H1 (cell line): ENCODE data around the gene PFKFB3. TPM values are rescaled to one million over a fixed set of nuclear protein-coding genes. Genes with fewer than 3 reads are reported as not detected.

Source experiments
- CTCF ChIA-PET: fragments of 300-600 bp; sonication (Branson Sonifier 250); formaldehyde crosslinking; loops from one replicate; lab custom pipeline; 2021; ENCODE audit not compliant: partially characterized antibody; lab: Charles Lee
- POLR2A ChIA-PET: fragments of 300-600 bp; sonication (Branson Sonifier 250); formaldehyde crosslinking; loops from one replicate; lab custom pipeline; 2021; ENCODE audit warnings: inconsistent platforms; ENCODE audit not compliant: partially characterized antibody; lab: Charles Lee
- DNase-seq, 2 experiments: peaks; one replicate each; pipeline versions ENCODE4 v3.0.0 to v3.0.0-alpha.2; 2010 to 2022; ENCODE audit warnings: low spot score in 2 of 2, low read depth in 1 of 2, mixed read lengths in 1 of 2
- FAIRE-seq: peaks from 2 replicates; lab custom pipeline; 2011; peaks lifted over from hg19 to GRCh38; lab: Jason Lieb, UNC
- H2AFZ ChIP-seq: 2 replicates; pipeline ENCODE4 v1.8.1; 2012; ENCODE audit warnings: low read length, inconsistent platforms
- H2AK5ac ChIP-seq: 2 replicates; pipeline ENCODE4 v1.6.1; 2013; ENCODE audit warnings: low read depth, low read length
- H2BK120ac ChIP-seq: replicated peaks from 2 replicates; pipeline ENCODE3; 2013; ENCODE audit warnings: low read depth, low read length, inconsistent platforms
- H2BK12ac ChIP-seq: 2 replicates; pipeline ENCODE4 v1.6.1; 2013; ENCODE audit warnings: low read depth, low read length
- H2BK15ac ChIP-seq: 2 replicates; pipeline ENCODE4 v1.6.1; 2013; ENCODE audit warnings: low read length
- H2BK20ac ChIP-seq: 2 replicates; pipeline ENCODE4 v1.6.1; 2013; ENCODE audit warnings: low read length
- H2BK5ac ChIP-seq: 2 replicates; pipeline ENCODE4 v1.6.1; 2013; ENCODE audit warnings: low read depth, low read length
- H3K14ac ChIP-seq: 2 replicates; pipeline ENCODE4 v1.6.1; 2013; ENCODE audit warnings: inconsistent platforms; ENCODE audit not compliant: insufficient read length
- H3K18ac ChIP-seq: 2 replicates; pipeline ENCODE4 v1.6.1; 2013; ENCODE audit warnings: low read length; ENCODE audit errors: extremely low read depth
- H3K23ac ChIP-seq: 2 replicates; pipeline ENCODE4 v1.6.1; 2013; ENCODE audit warnings: inconsistent platforms; ENCODE audit not compliant: insufficient read length
- H3K23me2 ChIP-seq: 2 replicates; pipeline ENCODE4 v1.6.1; 2013; ENCODE audit warnings: low read depth, low read length
- H3K27ac ChIP-seq: 2 replicates; pipeline ENCODE4 v1.6.1; 2011; ENCODE audit warnings: low read depth, low read length, inconsistent platforms
- H3K27me3 ChIP-seq, 4 experiments: replicated peaks in 1 of 4; 1 replicate in 1 of 4; 2 replicates in 3 of 4; pipeline versions ENCODE4 v1.6.1 to v1.8.1; 2011 to 2013; ENCODE audit warnings: low read length in 3 of 4, mild to moderate bottlenecking in 3 of 4, inconsistent platforms in 2 of 4, mixed read lengths in 2 of 4, moderate library complexity in 1 of 4; ENCODE audit not compliant: control insufficient read depth in 3 of 4, insufficient read depth in 3 of 4; ENCODE audit errors: extremely low read depth in 1 of 4
- H3K36me3 ChIP-seq, 4 experiments: 2 replicates each; pipeline versions ENCODE4 v1.6.1 to v1.8.1; 2011 to 2013; ENCODE audit warnings: mild to moderate bottlenecking in 4 of 4, low read length in 3 of 4, moderate library complexity in 2 of 4, control low read depth in 1 of 4, inconsistent platforms in 1 of 4; ENCODE audit not compliant: insufficient read depth in 4 of 4, control insufficient read depth in 2 of 4
- H3K4ac ChIP-seq: replicated peaks from 2 replicates; pipeline ENCODE3; 2013; ENCODE audit warnings: low read length, low read depth, mixed read lengths, inconsistent platforms; ENCODE audit not compliant: insufficient read length
- H3K4me1 ChIP-seq, 4 experiments: replicated peaks in 1 of 4; 1 replicate in 1 of 4; 2 replicates in 3 of 4; pipeline versions ENCODE4 v1.6.1 to v1.8.1; 2011 to 2013; ENCODE audit warnings: low read length in 3 of 4, inconsistent platforms in 2 of 4, mixed read lengths in 1 of 4; ENCODE audit not compliant: insufficient read depth in 4 of 4, control insufficient read depth in 3 of 4
- H3K4me2 ChIP-seq, 2 experiments: 2 replicates each; pipeline versions ENCODE4 v1.6.1 to v1.8.1; 2011 to 2013; ENCODE audit warnings: low read depth in 2 of 2, low read length in 2 of 2, control low read depth in 1 of 2, inconsistent platforms in 1 of 2, mild to moderate bottlenecking in 1 of 2; ENCODE audit not compliant: insufficient read depth in 1 of 2
- H3K4me3 ChIP-seq, 4 experiments: fragments of 200-600, 300-600 bp in 1 of 4; sonication (generic), shearing (Covaris generic), sonication (Bioruptor Twin) in 1 of 4; 2 replicates each; pipeline versions ENCODE4 v1.5.1 to v1.8.1; 2011 to 2016; ENCODE audit warnings: low read length in 4 of 4, low read depth in 3 of 4, control low read depth in 2 of 4, inconsistent platforms in 2 of 4, mild to moderate bottlenecking in 2 of 4, mixed read lengths in 1 of 4, moderate library complexity in 1 of 4; ENCODE audit not compliant: insufficient read depth in 2 of 4; ENCODE audit errors: extremely low read depth in 1 of 4
- H3K56ac ChIP-seq: replicated peaks from 2 replicates; pipeline ENCODE3; 2013; ENCODE audit warnings: low read depth, mild to moderate bottlenecking, mixed read lengths, low read length, inconsistent platforms; ENCODE audit not compliant: insufficient read length
- H3K79me1 ChIP-seq: 2 replicates; pipeline ENCODE4 v1.6.1; 2013; ENCODE audit warnings: low read depth, low read length, control low read depth
- H3K79me2 ChIP-seq, 2 experiments: 2 replicates each; pipeline versions ENCODE4 v1.6.1 to v1.8.1; 2012 to 2013; ENCODE audit warnings: low read length in 2 of 2, mild to moderate bottlenecking in 2 of 2, inconsistent platforms in 1 of 2; ENCODE audit not compliant: insufficient read depth in 2 of 2, control insufficient read depth in 1 of 2
- H3K9ac ChIP-seq, 4 experiments: replicated peaks in 1 of 4; 1 replicate in 1 of 4; 2 replicates in 3 of 4; pipeline versions ENCODE4 v1.6.1 to v1.8.1; 2011 to 2013; ENCODE audit warnings: low read depth in 3 of 4, low read length in 3 of 4, control low read depth in 2 of 4, mild to moderate bottlenecking in 2 of 4, moderate library complexity in 2 of 4, inconsistent platforms in 1 of 4; ENCODE audit errors: extremely low read depth in 1 of 4
- H3K9me3 ChIP-seq, 2 experiments: 2 replicates each; pipeline versions ENCODE4 v1.6.1 to v1.8.1; 2012 to 2013; ENCODE audit warnings: mild to moderate bottlenecking in 2 of 2, moderate library complexity in 2 of 2, control low read depth in 1 of 2, inconsistent platforms in 1 of 2, low read depth in 1 of 2, low read length in 1 of 2, mixed read lengths in 1 of 2; ENCODE audit not compliant: insufficient read depth in 2 of 2
- H4K20me1 ChIP-seq, 2 experiments: replicated peaks in 1 of 2; 2 replicates each; pipeline versions ENCODE3 to v1.8.1; 2011 to 2013; ENCODE audit warnings: inconsistent platforms in 2 of 2, low read length in 2 of 2, mild to moderate bottlenecking in 1 of 2; ENCODE audit not compliant: insufficient read depth in 2 of 2, control insufficient read depth in 1 of 2
- H4K5ac ChIP-seq: 2 replicates; pipeline ENCODE4 v1.6.1; 2013; ENCODE audit warnings: low read length, low read depth, mixed read lengths, inconsistent platforms; ENCODE audit not compliant: insufficient read length
- H4K8ac ChIP-seq: 2 replicates; pipeline ENCODE4 v1.8.0; 2013; ENCODE audit warnings: mild to moderate bottlenecking, moderate library complexity, low read length, inconsistent platforms; ENCODE audit not compliant: insufficient read depth; ENCODE audit errors: extremely low read depth
- H4K91ac ChIP-seq: replicated peaks from 2 replicates; pipeline ENCODE3; 2013; ENCODE audit warnings: low read length, mixed read lengths, inconsistent platforms; ENCODE audit not compliant: insufficient read length
- CBX8 ChIP-seq: fragments of 300-800, 300-1000 bp; sonication (generic); IDR thresholded peaks from 2 replicates; pipeline ENCODE4 v1.7.1; 2016; ENCODE audit warnings: low read depth, low read length, borderline replicate concordance
- SUZ12 ChIP-seq: fragments of 200-600 bp; sonication (generic); IDR thresholded peaks from 2 replicates; pipeline ENCODE4 v1.6.1; 2012; ENCODE audit warnings: mild to moderate bottlenecking, inconsistent platforms, low read length, moderate library complexity, mixed read lengths
- WGBS, 2 experiments: shearing (Covaris generic) in 1 of 2; methylation state at CpG; one replicate each; pipeline versions ENCODE4 v1.1.6 to v1.1.7; 2013 to 2015; ENCODE audit warnings: low lambda C conversion rate in 2 of 2, mixed read lengths in 2 of 2, inconsistent platforms in 1 of 2, low coverage in 1 of 2, missing lambda C conversion rate in 1 of 2; ENCODE audit not compliant: insufficient replicate concordance in 2 of 2, insufficient coverage in 1 of 2, insufficient read length in 1 of 2; ENCODE audit errors: extremely low coverage in 1 of 2, missing lambda C conversion rate in 1 of 2; 5-methylcytosine and 5-hydroxymethylcytosine counted together
- polyA plus RNA-seq, 7 experiments: library from polyadenylated mRNA; depleted of rRNA in 3 of 7; stranded (reverse) in 5 of 7; unstranded in 2 of 7; fragments of >200 nt in 5 of 7; fragments of 200-250 nt in 2 of 7; gene quantifications; 1 replicate in 5 of 7; 2 replicates in 1 of 7; 4 replicates in 1 of 7; pipeline versions ENCODE4 v1.2.1 to v1.2.3, GENCODE V29; 2011 to 2013; ENCODE audit warnings: missing spikeins in 2 of 7, mixed read lengths in 2 of 7
- total RNA-seq: library from RNA; stranded (reverse); fragmentation: NEBNext Ultra II Directional; extraction: Animal tissue kit (Norgen Biotek cat#: 25700); gene quantifications from 2 replicates; pipeline ENCODE4 v1.2.1, GENCODE V29; 2021
- TF ChIP-seq, protein P1 (sequence below), 3 experiments: IDR thresholded peaks; 1 replicate in 2 of 3; 2 replicates in 1 of 3; pipeline versions ENCODE4 v1.5.1 to v1.6.1; 2011; ENCODE audit warnings: low read length in 3 of 3, mild to moderate bottlenecking in 3 of 3, inconsistent platforms in 2 of 3, low read depth in 1 of 3, moderate library complexity in 1 of 3; ENCODE audit not compliant: insufficient read depth in 1 of 3; ENCODE audit errors: control extremely low read depth in 1 of 3

The PFKFB3 gene
- total and polyA plus RNA-seq, 2 of the 8 experiments (the other 6 are each of a cell fraction or from before 2014, with no cell fraction given), result 15.6 to 32.0 TPM

DNA sequence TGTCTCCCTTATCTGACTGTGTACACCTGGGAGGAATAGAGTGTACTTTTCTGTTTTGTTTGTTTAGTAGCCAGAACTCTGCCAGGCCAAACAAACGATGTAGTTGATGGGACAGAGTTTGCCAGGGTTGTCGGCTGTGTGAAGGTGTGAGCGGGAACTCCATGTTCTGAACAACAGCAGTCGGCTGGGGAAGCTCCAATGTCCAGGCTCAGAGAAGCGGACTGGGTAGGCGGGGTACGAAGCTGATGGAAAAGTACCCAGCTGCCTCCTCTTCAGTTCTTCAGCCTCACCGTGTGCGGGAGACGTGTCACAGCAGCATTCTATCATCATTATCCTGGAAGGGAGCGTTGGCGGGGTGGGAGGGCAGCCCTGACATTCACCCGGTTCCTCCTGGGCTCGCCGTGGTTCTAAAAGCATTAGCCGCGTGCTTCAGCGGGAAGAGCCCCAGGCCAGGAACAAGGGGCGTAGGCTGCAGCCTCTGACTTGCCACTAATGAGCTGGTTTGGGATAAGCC is 52.9 kb downstream of the PFKFB3 start:
- Histone ChIP-seq H4K20me1 (peaks cover 0 to 3% of the 10 kb centered on the region in 2 experiments), H3K4me1 (no peaks in the 10 kb centered on the region), H3K56ac (no peak overlapping the region), H4K91ac (no peak overlapping the region), H3K4me2 (no peak overlapping the region), H4K5ac (no peak overlapping the region), H3K79me2 (no peaks in the 10 kb centered on the region), H2AFZ (no peak overlapping the region), H3K4me3 (no peak overlapping the region), H3K9ac (no peak overlapping the region), H2BK20ac (no peak overlapping the region), H3K36me3 (no peaks in the 10 kb centered on the region), H3K9me3 (no peaks in the 10 kb centered on the region), H4K8ac (no peak overlapping the region), H2BK15ac (no peak overlapping the region), H2AK5ac (no peak overlapping the region), H3K23ac (no peak overlapping the region), H3K18ac (no peak overlapping the region), H3K27me3 (no peaks in the 10 kb centered on the region), H2BK12ac (no peak overlapping the region), H3K4ac (no peak overlapping the region), H2BK5ac (no peak overlapping the region), H3K27ac (no peak overlapping the region), H2BK120ac (no peak overlapping the region), H3K14ac (no peak overlapping the region), H3K23me2 (peaks cover 8% of the 10 kb centered on the region; the same call in 1 of the 2 replicates), H3K79me1 (no peaks in the 10 kb centered on the region)
- 93% methylated on average over 19 of the region's 19 CpGs; no CpG with 5 or more reads in 1 of the 2 experiments for WGBS, 2 experiments
- DNase-seq (no peak), FAIRE-seq (no peak)
- ChIA-PET POLR2A (no interaction called here), CTCF (interaction anchor here (0.6 kb wide), 1 partner anchor 23 kb away, joined by 3 read pairs; no protein-coding TSS in a partner anchor)
- TF ChIP-seq, protein P1, sequence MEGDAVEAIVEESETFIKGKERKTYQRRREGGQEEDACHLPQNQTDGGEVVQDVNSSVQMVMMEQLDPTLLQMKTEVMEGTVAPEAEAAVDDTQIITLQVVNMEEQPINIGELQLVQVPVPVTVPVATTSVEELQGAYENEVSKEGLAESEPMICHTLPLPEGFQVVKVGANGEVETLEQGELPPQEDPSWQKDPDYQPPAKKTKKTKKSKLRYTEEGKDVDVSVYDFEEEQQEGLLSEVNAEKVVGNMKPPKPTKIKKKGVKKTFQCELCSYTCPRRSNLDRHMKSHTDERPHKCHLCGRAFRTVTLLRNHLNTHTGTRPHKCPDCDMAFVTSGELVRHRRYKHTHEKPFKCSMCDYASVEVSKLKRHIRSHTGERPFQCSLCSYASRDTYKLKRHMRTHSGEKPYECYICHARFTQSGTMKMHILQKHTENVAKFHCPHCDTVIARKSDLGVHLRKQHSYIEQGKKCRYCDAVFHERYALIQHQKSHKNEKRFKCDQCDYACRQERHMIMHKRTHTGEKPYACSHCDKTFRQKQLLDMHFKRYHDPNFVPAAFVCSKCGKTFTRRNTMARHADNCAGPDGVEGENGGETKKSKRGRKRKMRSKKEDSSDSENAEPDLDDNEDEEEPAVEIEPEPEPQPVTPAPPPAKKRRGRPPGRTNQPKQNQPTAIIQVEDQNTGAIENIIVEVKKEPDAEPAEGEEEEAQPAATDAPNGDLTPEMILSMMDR (IDR thresholded peaks at IDR 0.05; ENCODE audit: control extremely low read depth in 1 of 3, insufficient read depth in 1 of 3, low read depth in 1 of 3, low read length in 3 of 3), result no peak
- TF ChIP-seq CBX8, result no peak
- TF ChIP-seq SUZ12, result no peak
